OCI-LY3 (cell line): ENCODE results near the gene PAMR1.

Source experiments
- H2AFZ ChIP-seq: fragments of 200-600, 300-600 bp; shearing (Covaris generic); 2 replicates; pipeline ENCODE4 v1.6.0; 2014; ENCODE audit warnings: antibody characterized with exemption, low read depth, low read length
- H3K27ac ChIP-seq: fragments of 200-600, 300-600 bp; sonication (generic); 2 replicates; pipeline ENCODE4 v1.5.1; 2014; ENCODE audit warnings: mild to moderate bottlenecking, low read length, moderate library complexity, mixed read lengths
- H3K27me3 ChIP-seq: fragments of 200-600, 300-600 bp; sonication (generic); 2 replicates; pipeline ENCODE4 v1.6.1; 2014; ENCODE audit warnings: low read depth, low read length, mixed read lengths
- H3K36me3 ChIP-seq: fragments of 200-600, 300-600 bp; sonication (generic); replicated peaks from 2 replicates; pipeline ENCODE3; 2014; ENCODE audit warnings: low read depth, low read length, mixed read lengths
- H3K4me1 ChIP-seq: fragments of 300-600, 200-600 bp; sonication (generic); 2 replicates; pipeline ENCODE4 v1.6.1; 2014; ENCODE audit warnings: low read length, mixed read lengths
- H3K4me2 ChIP-seq: fragments of 200-600, 300-600 bp; sonication (generic); 2 replicates; pipeline ENCODE4 v1.6.1; 2014; ENCODE audit warnings: low read length, mixed read lengths
- H3K4me3 ChIP-seq: fragments of 300-600, 200-600 bp; sonication (generic); 2 replicates; pipeline ENCODE4 v1.5.1; 2014; ENCODE audit warnings: antibody characterized with exemption, mild to moderate bottlenecking, low read length, moderate library complexity
- H3K79me2 ChIP-seq: fragments of 300-600, 200-600 bp; shearing (Covaris generic); 2 replicates; pipeline ENCODE4 v1.6.1; 2014; ENCODE audit warnings: mild to moderate bottlenecking, low read length, mixed read lengths
- H3K9ac ChIP-seq: fragments of 300-600, 200-600 bp; shearing (Covaris generic); 2 replicates; pipeline ENCODE4 v1.6.0; 2014; ENCODE audit warnings: mild to moderate bottlenecking, low read length, moderate library complexity
- H3K9me3 ChIP-seq: fragments of 200-600, 300-600 bp; shearing (Covaris generic); 2 replicates; pipeline ENCODE4 v1.6.1; 2014; ENCODE audit warnings: low read length, mixed read lengths; ENCODE audit not compliant: insufficient read depth
- H4K20me1 ChIP-seq: fragments of 200-600, 300-600 bp; sonication (generic); 2 replicates; pipeline ENCODE4 v1.6.1; 2016; ENCODE audit warnings: low read length, mixed read lengths; ENCODE audit not compliant: insufficient read depth
- CTCF ChIP-seq: fragments of 200-600, 300-600 bp; sonication (generic); IDR thresholded peaks from 2 replicates; pipeline ENCODE4 v1.5.1; 2014; ENCODE audit warnings: antibody characterized with exemption, low read length, low read depth
- EZH2phosphoT487 ChIP-seq: fragments of 200-600 bp; shearing (Covaris generic); IDR thresholded peaks from 2 replicates; pipeline ENCODE4 v1.6.1; 2018; ENCODE audit warnings: antibody characterized with exemption, mixed run types, low read depth

Gene PAMR1

GRCh38 chr11:35558513-35558912, 33.1 kb upstream of the PAMR1 start:
- Histone ChIP-seq H3K4me3 (no peak overlapping the region), H3K79me2 (no peaks in the 10 kb centered on the region), H3K4me2 (no peak overlapping the region), H3K9ac (no peak overlapping the region), H3K27me3 (peaks cover 57% of the 10 kb centered on the region), H3K9me3 (no peaks in the 10 kb centered on the region), H3K27ac (no peak overlapping the region), H2AFZ (no peak overlapping the region), H3K4me1 (no peaks in the 10 kb centered on the region), H4K20me1 (no peaks in the 10 kb centered on the region), H3K36me3 (no peaks in the 10 kb centered on the region)
- TF ChIP-seq EZH2phosphoT487, result no peak
- TF ChIP-seq CTCF, result no peak

GRCh38 chr11:35555488-35555887, 30.1 kb upstream of the PAMR1 start:
- H3K27ac ChIP-seq, result no peak overlapping the region
- no peaks in the 10 kb centered on the region for H3K4me1 ChIP-seq
- H3K27me3 ChIP-seq, result peaks cover 52% of the 10 kb centered on the region
- H3K79me2 ChIP-seq, result no peaks in the 10 kb centered on the region
- H3K9ac ChIP-seq, result no peak overlapping the region
- H3K9me3 ChIP-seq, result no peaks in the 10 kb centered on the region
- no peak overlapping the region for H2AFZ ChIP-seq
- no peak overlapping the region for H3K4me3 ChIP-seq
- no peaks in the 10 kb centered on the region for H3K36me3 ChIP-seq
- no peaks in the 10 kb centered on the region for H4K20me1 ChIP-seq
- TF ChIP-seq CTCF, result no peak
- TF ChIP-seq EZH2phosphoT487, result no peak
- H3K4me2 ChIP-seq, result no peak overlapping the region

GRCh38 chr11:35554491-35555437, 29.3 kb upstream of the PAMR1 start:
- Histone ChIP-seq H3K27ac (no peak overlapping the region), H3K4me2 (no peak overlapping the region), H2AFZ (no peak overlapping the region), H3K9ac (no peak overlapping the region), H3K27me3 (peaks cover 59% of the 10 kb centered on the region), H3K4me1 (no peaks in the 10 kb centered on the region), H4K20me1 (no peaks in the 10 kb centered on the region), H3K9me3 (no peaks in the 10 kb centered on the region), H3K36me3 (no peaks in the 10 kb centered on the region), H3K4me3 (no peak overlapping the region), H3K79me2 (no peaks in the 10 kb centered on the region)
- no peak for TF ChIP-seq EZH2phosphoT487

- TF ChIP-seq CTCF (no peak), EZH2phosphoT487 (no peak)
- Histone ChIP-seq H3K9ac (no peak overlapping the region), H3K4me1 (no peaks in the 10 kb centered on the region), H3K79me2 (no peaks in the 10 kb centered on the region), H3K27ac (no peak overlapping the region), H3K36me3 (no peaks in the 10 kb centered on the region), H3K27me3 (peaks cover 67% of the 10 kb centered on the region), H4K20me1 (no peaks in the 10 kb centered on the region), H3K4me2 (no peak overlapping the region), H2AFZ (no peak overlapping the region), H3K4me3 (no peak overlapping the region), H3K9me3 (no peaks in the 10 kb centered on the region)
Observed at GRCh38 chr11:35553831-35554230, 28.4 kb upstream of the PAMR1 start.
